ENCODE results near the gene FAM120AOS.

- TF ChIP-seq CTCF (conservative IDR thresholded peaks at IDR 0.05) (no peak), ZFX (IDR thresholded peaks at IDR 0.05) (no peak)
These were observed 30.1 kb upstream of the FAM120AOS start for GRCh38 chr9:93483497-93483896.

Measured in C4-2B (cell line).